ENCODE data around the gene ENGASE.

The ENGASE gene

DNA sequence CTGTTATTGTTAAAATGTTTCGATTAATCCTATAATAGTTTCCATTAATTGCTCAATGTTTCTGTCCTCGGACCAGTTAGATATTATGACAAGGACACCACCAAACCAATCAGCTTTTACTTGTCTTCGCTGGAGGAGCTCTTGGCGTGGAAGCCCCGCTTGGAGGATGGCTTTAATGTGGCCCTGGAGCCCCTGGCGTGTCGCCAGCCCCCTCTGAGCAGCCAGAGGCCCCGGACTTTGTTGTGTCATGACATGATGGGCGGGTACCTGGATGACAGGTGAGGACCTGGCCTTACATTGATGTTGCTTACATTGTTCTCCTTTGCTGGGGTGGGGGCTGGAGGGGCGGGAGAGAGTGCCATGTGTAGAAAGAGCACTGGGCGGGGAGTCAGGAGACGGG lies 3.0 kb downstream of the ENGASE start:
- DNase-seq = no peak
- H2AK5ac ChIP-seq (ENCODE audit: low read length) = no peak overlapping the region
- H3K79me1 ChIP-seq (ENCODE audit: low read length) = no peaks in the 10 kb centered on the region
- no peak overlapping the region for H4K8ac ChIP-seq (ENCODE audit: low read depth, low read length)
- H3K4ac ChIP-seq (ENCODE audit: low read depth, low read length) = no peak overlapping the region
- H2BK15ac ChIP-seq (replicated peaks; ENCODE audit: low read depth) = no peak overlapping the region
- no peak overlapping the region for H3K27ac ChIP-seq (ENCODE audit: low read depth, low read length)
- no peak overlapping the region for H2BK120ac ChIP-seq (ENCODE audit: low read depth, low read length)
- no peaks in the 10 kb centered on the region for H3K79me2 ChIP-seq (ENCODE audit: control insufficient read depth, insufficient read depth, low read length)
- peaks cover 4% of the 10 kb centered on the region for H3K4me1 ChIP-seq (ENCODE audit: control insufficient read depth, low read depth, low read length)
- no peak overlapping the region for H3K56ac ChIP-seq (ENCODE audit: low read length)
- H4K5ac ChIP-seq (ENCODE audit: low read length) = no peak overlapping the region
- H2BK5ac ChIP-seq (ENCODE audit: low read length) = no peak overlapping the region
- H3K4me2 ChIP-seq (ENCODE audit: low read length) = no peak overlapping the region
- no CpG with 5 or more reads among the region's 12 CpGs for WGBS (ENCODE audit: extremely low coverage, insufficient coverage, low lambda C conversion rate)
- no peak overlapping the region for H3K18ac ChIP-seq (ENCODE audit: low read length)
- no peaks in the 10 kb centered on the region for H3K27me3 ChIP-seq (ENCODE audit: insufficient read depth, low read length, poor library complexity)
- H3K9ac ChIP-seq (ENCODE audit: low read length) = no peak overlapping the region
- H3K4me3 ChIP-seq (ENCODE audit: low read length) = no peak overlapping the region
- H3K36me3 ChIP-seq (ENCODE audit: control insufficient read depth, insufficient read depth, low read length) = no peaks in the 10 kb centered on the region
- no peak overlapping the region for H3K23ac ChIP-seq (ENCODE audit: low read length)

DNA sequence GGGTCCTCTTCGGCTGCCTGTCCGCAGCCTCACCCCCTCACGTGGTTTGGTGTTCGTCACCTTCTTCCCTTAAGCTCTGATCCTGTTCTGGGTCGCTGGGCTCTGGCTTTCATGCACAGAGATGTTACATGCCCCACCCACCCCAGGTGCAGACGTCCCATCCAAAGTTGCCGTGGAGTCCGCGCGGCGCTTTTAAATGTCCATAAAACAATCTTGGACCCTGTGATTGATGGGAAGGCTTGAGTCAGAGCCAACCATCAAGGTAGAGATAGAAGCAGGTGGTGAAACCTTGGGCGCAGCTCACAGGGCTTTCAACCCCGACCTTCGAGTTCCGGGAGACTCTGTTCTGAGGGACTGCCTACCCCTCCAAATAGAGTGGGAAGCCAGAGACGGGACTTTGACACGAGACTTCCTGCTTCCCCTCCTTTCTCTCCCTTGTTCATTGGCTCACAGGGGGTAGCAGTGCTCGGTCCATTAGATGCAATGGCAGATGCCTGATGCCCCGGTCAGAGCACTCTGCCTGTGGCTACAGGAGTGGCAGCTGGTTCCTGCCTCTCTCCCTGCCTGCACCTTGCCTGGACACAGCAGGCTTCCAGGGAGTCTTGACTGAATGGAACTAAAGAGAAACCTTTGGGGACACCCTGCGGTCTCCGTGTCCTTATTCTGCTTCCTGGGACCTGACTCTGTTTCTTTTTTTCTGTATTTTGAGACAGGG lies 4.0 kb downstream of the ENGASE start:
- H4K5ac ChIP-seq (ENCODE audit: low read length) = no peak overlapping the region
- H4K8ac ChIP-seq (ENCODE audit: low read depth, low read length) = no peak overlapping the region
- DNase-seq = no peak
- no peak overlapping the region for H3K18ac ChIP-seq (ENCODE audit: low read length)
- H3K27me3 ChIP-seq (ENCODE audit: insufficient read depth, low read length, poor library complexity) = no peaks in the 10 kb centered on the region
- H2BK5ac ChIP-seq (ENCODE audit: low read length) = no peak overlapping the region
- no peak overlapping the region for H3K56ac ChIP-seq (ENCODE audit: low read length)
- no peak overlapping the region for H3K9ac ChIP-seq (ENCODE audit: low read length)
- H3K4me1 ChIP-seq (ENCODE audit: control insufficient read depth, low read depth, low read length) = peaks cover 4% of the 10 kb centered on the region
- H2AK5ac ChIP-seq (ENCODE audit: low read length) = no peak overlapping the region
- no peak overlapping the region for H3K27ac ChIP-seq (ENCODE audit: low read depth, low read length)
- WGBS (ENCODE audit: extremely low coverage, insufficient coverage, low lambda C conversion rate) = no CpG with 5 or more reads among the region's 21 CpGs
- no peak overlapping the region for H3K4me3 ChIP-seq (ENCODE audit: low read length)
- no peaks in the 10 kb centered on the region for H3K79me1 ChIP-seq (ENCODE audit: low read length)
- H3K23ac ChIP-seq (ENCODE audit: low read length) = no peak overlapping the region
- no peak overlapping the region for H3K4me2 ChIP-seq (ENCODE audit: low read length)
- no peak overlapping the region for H2BK15ac ChIP-seq (replicated peaks; ENCODE audit: low read depth)
- no peaks in the 10 kb centered on the region for H3K79me2 ChIP-seq (ENCODE audit: control insufficient read depth, insufficient read depth, low read length)
- H3K4ac ChIP-seq (ENCODE audit: low read depth, low read length) = no peak overlapping the region
- no peak overlapping the region for H2BK120ac ChIP-seq (ENCODE audit: low read depth, low read length)
- H3K36me3 ChIP-seq (ENCODE audit: control insufficient read depth, insufficient read depth, low read length) = no peaks in the 10 kb centered on the region

DNA sequence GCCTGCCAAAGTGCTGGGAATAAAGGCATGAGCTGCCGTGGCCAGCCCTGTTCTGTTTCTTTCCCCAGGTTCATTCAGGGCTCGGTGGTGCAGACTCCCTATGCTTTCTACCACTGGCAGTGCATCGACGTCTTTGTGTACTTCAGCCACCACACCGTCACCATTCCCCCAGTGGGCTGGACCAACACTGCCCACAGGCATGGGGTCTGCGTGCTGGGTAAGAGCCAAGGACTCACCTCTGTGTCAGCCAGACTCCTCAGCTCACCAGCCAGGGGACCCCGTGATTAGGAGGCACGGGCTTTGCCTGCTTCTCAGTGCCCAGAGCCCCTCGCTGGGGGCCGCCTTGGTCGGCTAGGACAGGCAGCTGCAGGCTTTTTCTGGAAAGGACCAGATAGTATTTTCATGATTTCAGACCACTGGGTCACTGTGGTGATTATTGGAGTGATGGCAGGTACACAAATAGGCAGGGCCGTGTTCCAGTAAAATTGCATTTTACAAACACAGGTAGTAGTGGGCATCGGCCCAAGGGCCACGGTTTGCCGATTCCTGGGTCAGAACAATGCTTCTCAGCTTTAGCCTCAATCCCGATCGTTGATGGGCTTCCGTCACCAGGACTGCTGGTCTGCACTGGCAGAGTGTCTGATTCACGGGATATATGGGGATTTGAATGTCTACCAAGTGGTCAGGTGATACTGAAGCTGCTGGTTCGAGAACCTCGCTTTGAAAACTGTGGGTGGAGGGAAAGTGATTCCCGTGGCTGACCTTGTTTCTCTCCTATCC lies 5.0 kb downstream of the ENGASE start:
- no peaks in the 10 kb centered on the region for H3K27me3 ChIP-seq (ENCODE audit: insufficient read depth, low read length, poor library complexity)
- no peaks in the 10 kb centered on the region for H3K79me2 ChIP-seq (ENCODE audit: control insufficient read depth, insufficient read depth, low read length)
- H3K23ac ChIP-seq (ENCODE audit: low read length) = no peak overlapping the region
- H3K4me1 ChIP-seq (ENCODE audit: control insufficient read depth, low read depth, low read length) = peaks cover 4% of the 10 kb centered on the region
- H3K4ac ChIP-seq (ENCODE audit: low read depth, low read length) = no peak overlapping the region
- no peak overlapping the region for H4K5ac ChIP-seq (ENCODE audit: low read length)
- H2BK15ac ChIP-seq (replicated peaks; ENCODE audit: low read depth) = no peak overlapping the region
- no CpG with 5 or more reads among the region's 22 CpGs for WGBS (ENCODE audit: extremely low coverage, insufficient coverage, low lambda C conversion rate)
- H3K9ac ChIP-seq (ENCODE audit: low read length) = no peak overlapping the region
- H3K18ac ChIP-seq (ENCODE audit: low read length) = no peak overlapping the region
- H3K79me1 ChIP-seq (ENCODE audit: low read length) = no peaks in the 10 kb centered on the region
- H3K27ac ChIP-seq (ENCODE audit: low read depth, low read length) = no peak overlapping the region
- no peak overlapping the region for H3K4me3 ChIP-seq (ENCODE audit: low read length)
- H4K8ac ChIP-seq (ENCODE audit: low read depth, low read length) = no peak overlapping the region
- H2AK5ac ChIP-seq (ENCODE audit: low read length) = no peak overlapping the region
- H3K36me3 ChIP-seq (ENCODE audit: control insufficient read depth, insufficient read depth, low read length) = no peaks in the 10 kb centered on the region
- no peak overlapping the region for H3K4me2 ChIP-seq (ENCODE audit: low read length)
- H2BK120ac ChIP-seq (ENCODE audit: low read depth, low read length) = no peak overlapping the region
- no peak overlapping the region for H2BK5ac ChIP-seq (ENCODE audit: low read length)
- no peak overlapping the region for H3K56ac ChIP-seq (ENCODE audit: low read length)
- no peak for DNase-seq

DNA sequence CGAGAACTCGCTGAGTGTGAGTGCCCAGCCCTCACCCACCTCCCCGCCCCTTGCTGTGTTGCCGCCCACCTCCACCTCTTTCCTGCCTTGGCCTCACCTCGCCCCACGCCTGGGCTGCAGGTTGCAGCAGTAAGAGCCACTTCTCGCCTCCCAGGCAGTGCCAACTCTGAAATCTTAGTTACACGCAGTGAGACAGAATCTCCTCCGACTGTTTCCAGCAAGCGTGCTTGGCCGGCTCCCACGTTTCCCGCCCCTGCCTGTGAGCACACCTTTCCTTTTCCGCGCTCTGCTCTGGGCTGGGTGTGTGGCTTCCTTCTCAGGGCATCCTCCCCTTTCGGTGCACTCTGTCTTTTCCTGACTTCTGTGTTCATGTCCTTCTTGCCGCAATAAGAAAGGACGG lies 5.7 kb downstream of the ENGASE start:
- H3K23ac ChIP-seq (ENCODE audit: low read length) = no peak overlapping the region
- no peak overlapping the region for H2BK120ac ChIP-seq (ENCODE audit: low read depth, low read length)
- WGBS (ENCODE audit: extremely low coverage, insufficient coverage, low lambda C conversion rate) = no CpG with 5 or more reads among the region's 18 CpGs
- no peaks in the 10 kb centered on the region for H3K79me2 ChIP-seq (ENCODE audit: control insufficient read depth, insufficient read depth, low read length)
- H2BK5ac ChIP-seq (ENCODE audit: low read length) = no peak overlapping the region
- H3K36me3 ChIP-seq (ENCODE audit: control insufficient read depth, insufficient read depth, low read length) = no peaks in the 10 kb centered on the region
- H4K8ac ChIP-seq (ENCODE audit: low read depth, low read length) = no peak overlapping the region
- H3K56ac ChIP-seq (ENCODE audit: low read length) = no peak overlapping the region
- H3K27me3 ChIP-seq (ENCODE audit: insufficient read depth, low read length, poor library complexity) = no peaks in the 10 kb centered on the region
- no peak overlapping the region for H3K27ac ChIP-seq (ENCODE audit: low read depth, low read length)
- H3K4me3 ChIP-seq (ENCODE audit: low read length) = no peak overlapping the region
- no peak overlapping the region for H3K9ac ChIP-seq (ENCODE audit: low read length)
- H2BK15ac ChIP-seq (replicated peaks; ENCODE audit: low read depth) = no peak overlapping the region
- H2AK5ac ChIP-seq (ENCODE audit: low read length) = no peak overlapping the region
- H4K5ac ChIP-seq (ENCODE audit: low read length) = no peak overlapping the region
- no peak for DNase-seq
- no peak overlapping the region for H3K18ac ChIP-seq (ENCODE audit: low read length)
- H3K4ac ChIP-seq (ENCODE audit: low read depth, low read length) = no peak overlapping the region
- no peak overlapping the region for H3K4me2 ChIP-seq (ENCODE audit: low read length)
- H3K79me1 ChIP-seq (ENCODE audit: low read length) = no peaks in the 10 kb centered on the region
- peaks cover 3% of the 10 kb centered on the region for H3K4me1 ChIP-seq (ENCODE audit: control insufficient read depth, low read depth, low read length)

DNA sequence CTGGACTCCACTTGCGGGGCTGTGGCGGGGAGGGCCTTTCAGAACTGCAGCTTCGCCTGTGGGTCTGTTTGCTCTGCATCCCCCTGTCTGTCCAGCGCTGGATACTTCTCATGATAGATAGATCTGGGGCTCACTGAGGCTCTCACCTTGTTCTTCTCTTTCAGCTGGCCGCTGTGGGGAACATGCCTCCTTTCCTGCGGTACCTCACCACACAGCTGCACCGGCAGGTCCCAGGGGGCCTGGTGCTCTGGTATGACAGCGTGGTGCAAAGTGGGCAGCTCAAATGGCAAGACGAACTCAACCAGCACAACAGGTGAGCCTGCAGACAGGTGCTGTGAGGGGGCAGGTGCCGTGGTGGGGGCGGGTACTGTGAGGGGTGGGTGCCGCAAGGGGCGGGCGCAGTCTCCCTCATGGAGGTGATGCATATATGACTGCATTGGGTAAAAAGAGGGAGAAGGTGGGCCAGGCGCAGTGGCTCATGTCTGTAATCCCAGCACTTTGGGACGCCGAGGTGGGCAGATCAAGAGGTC lies 6.2 kb downstream of the ENGASE start:
- Histone ChIP-seq H2BK5ac (ENCODE audit: low read length) (no peak overlapping the region), H3K9ac (ENCODE audit: low read length) (no peak overlapping the region), H3K27me3 (ENCODE audit: insufficient read depth, low read length, poor library complexity) (no peaks in the 10 kb centered on the region), H3K4me1 (ENCODE audit: control insufficient read depth, low read depth, low read length) (no peaks in the 10 kb centered on the region), H3K4me3 (ENCODE audit: low read length) (no peak overlapping the region), H3K18ac (ENCODE audit: low read length) (no peak overlapping the region), H3K4me2 (ENCODE audit: low read length) (no peak overlapping the region), H3K36me3 (ENCODE audit: control insufficient read depth, insufficient read depth, low read length) (no peaks in the 10 kb centered on the region), H3K4ac (ENCODE audit: low read depth, low read length) (no peak overlapping the region), H4K8ac (ENCODE audit: low read depth, low read length) (no peak overlapping the region), H2AK5ac (ENCODE audit: low read length) (no peak overlapping the region), H3K27ac (ENCODE audit: low read depth, low read length) (no peak overlapping the region), H2BK15ac (replicated peaks; ENCODE audit: low read depth) (no peak overlapping the region), H3K79me1 (ENCODE audit: low read length) (no peaks in the 10 kb centered on the region), H3K79me2 (ENCODE audit: control insufficient read depth, insufficient read depth, low read length) (no peaks in the 10 kb centered on the region), H4K5ac (ENCODE audit: low read length) (no peak overlapping the region), H3K23ac (ENCODE audit: low read length) (no peak overlapping the region), H2BK120ac (ENCODE audit: low read depth, low read length) (no peak overlapping the region), H3K56ac (ENCODE audit: low read length) (no peak overlapping the region)
- DNase-seq = no peak
- no CpG with 5 or more reads among the region's 17 CpGs for WGBS (ENCODE audit: extremely low coverage, insufficient coverage, low lambda C conversion rate)

Measured in mesendoderm (in vitro differentiated cells).